A172 (cell line): ENCODE results near the gene CPN2. TPM values are rescaled to one million over a fixed set of nuclear protein-coding genes. Genes with fewer than 3 reads are reported as not detected.

ENCODE experiments used
- DNase-seq: peaks from one replicate; pipeline ENCODE4 v3.0.0-alpha.2; 2015; ENCODE audit warnings: low spot score
- total RNA-seq: library from RNA; depleted of rRNA; stranded (reverse); fragments of >200 nt; shearing (Covaris generic); gene quantifications from 2 replicates; pipeline ENCODE4 v1.2.3, GENCODE V29; 2014

CPN2 gene
- total RNA-seq, 1 experiment from 2014 or later = not detected

- no peak for DNase-seq
These were observed 37.4 kb downstream of the CPN2 start for GRCh38 chr3:194313560-194314387.

- DNase-seq = peak; percentile 87
These were observed 38.3 kb downstream of the CPN2 start for GRCh38 chr3:194312743-194313281.

- no peak for DNase-seq
These were observed 38.9 kb downstream of the CPN2 start for GRCh38 chr3:194312186-194312742.

- no peak for DNase-seq
These were observed 40.1 kb downstream of the CPN2 start for GRCh38 chr3:194311000-194311399.

GRCh38 chr3:194310060-194310835, 40.9 kb downstream of the CPN2 start:
- no peak for DNase-seq

- no peak for DNase-seq
These were observed 42.3 kb downstream of the CPN2 start for GRCh38 chr3:194308601-194309449.

GRCh38 chr3:194307849-194308248, 43.3 kb downstream of the CPN2 start:
- no peak for DNase-seq

GRCh38 chr3:194306771-194307640, 44.1 kb downstream of the CPN2 start:
- DNase-seq = no peak

- DNase-seq = peak; percentile 49
These were observed 44.9 kb downstream of the CPN2 start for GRCh38 chr3:194306109-194306686.

- no peak for DNase-seq
These were observed 45.6 kb downstream of the CPN2 start for GRCh38 chr3:194305356-194306108.

- DNase-seq = no peak
These were observed 46.8 kb downstream of the CPN2 start for GRCh38 chr3:194304186-194304917.

- DNase-seq = no peak
These were observed 47.4 kb downstream of the CPN2 start for GRCh38 chr3:194303749-194304148.

- DNase-seq = no peak
These were observed 49.4 kb downstream of the CPN2 start for GRCh38 chr3:194301730-194302129.

- no peak for DNase-seq
These were observed 50.2 kb downstream of the CPN2 start for GRCh38 chr3:194300936-194301335.

- DNase-seq = no peak
These were observed 50.8 kb downstream of the CPN2 start for GRCh38 chr3:194300382-194300758.

GRCh38 chr3:194298331-194299227, 52.5 kb downstream of the CPN2 start:
- no peak for DNase-seq

- DNase-seq = peak; percentile 98
These were observed 54.5 kb downstream of the CPN2 start for GRCh38 chr3:194296454-194297263.
